Hepatic stellate cell (primary cell): ENCODE measurements around the gene DIP2C.
A peak's percentile ranks its signal among the peaks of the same experiment; 100 is the strongest.
"Not testable (repeated sequence)": the region's sequence is repeated elsewhere in the genome, so short reads cannot be mapped to it uniquely, and the experiment has no call there.

ENCODE experiments used
- DNase-seq: peaks from one replicate; pipeline ENCODE4 v3.0.0; 2011; ENCODE audit warnings: low spot score

The DIP2C gene

DNA sequence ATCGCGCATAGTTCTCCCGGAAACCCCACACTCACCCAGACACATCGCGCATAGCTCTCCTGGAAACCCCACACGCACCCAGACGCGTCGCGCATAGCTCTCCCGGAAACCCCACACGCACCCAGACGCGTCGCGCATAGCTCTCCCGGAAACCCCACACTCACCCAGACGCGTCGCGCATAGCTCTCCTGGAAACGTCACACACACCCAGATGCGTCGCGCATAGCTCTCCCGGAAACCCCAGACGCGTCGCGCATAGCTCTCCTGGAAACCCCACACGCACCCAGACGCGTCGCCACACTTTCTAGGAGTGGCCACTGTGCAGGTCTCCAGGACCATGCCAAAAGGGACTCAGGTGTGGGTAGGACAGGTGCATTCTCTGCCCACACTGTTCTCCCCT is 341.7 kb downstream of the DIP2C start:
- DNase-seq: not testable (repeated sequence)

DNA sequence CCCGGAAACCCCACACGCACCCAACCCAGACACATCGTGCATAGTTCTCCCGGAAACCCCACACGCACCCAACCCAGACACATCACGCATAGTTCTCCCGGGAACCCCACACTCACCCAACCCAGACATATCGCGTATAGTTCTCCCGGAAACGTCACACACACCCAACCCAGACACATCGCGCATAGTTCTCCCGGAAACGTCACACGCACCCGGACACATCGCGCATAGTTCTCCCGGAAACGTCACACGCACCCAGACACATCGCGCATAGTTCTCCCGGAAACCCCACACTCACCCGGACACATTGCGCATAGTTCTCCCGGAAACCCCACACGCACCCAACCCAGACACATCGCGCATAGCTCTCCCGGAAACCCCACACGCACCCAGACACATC is 342.3 kb downstream of the DIP2C start:
- not testable (repeated sequence) for DNase-seq

DNA sequence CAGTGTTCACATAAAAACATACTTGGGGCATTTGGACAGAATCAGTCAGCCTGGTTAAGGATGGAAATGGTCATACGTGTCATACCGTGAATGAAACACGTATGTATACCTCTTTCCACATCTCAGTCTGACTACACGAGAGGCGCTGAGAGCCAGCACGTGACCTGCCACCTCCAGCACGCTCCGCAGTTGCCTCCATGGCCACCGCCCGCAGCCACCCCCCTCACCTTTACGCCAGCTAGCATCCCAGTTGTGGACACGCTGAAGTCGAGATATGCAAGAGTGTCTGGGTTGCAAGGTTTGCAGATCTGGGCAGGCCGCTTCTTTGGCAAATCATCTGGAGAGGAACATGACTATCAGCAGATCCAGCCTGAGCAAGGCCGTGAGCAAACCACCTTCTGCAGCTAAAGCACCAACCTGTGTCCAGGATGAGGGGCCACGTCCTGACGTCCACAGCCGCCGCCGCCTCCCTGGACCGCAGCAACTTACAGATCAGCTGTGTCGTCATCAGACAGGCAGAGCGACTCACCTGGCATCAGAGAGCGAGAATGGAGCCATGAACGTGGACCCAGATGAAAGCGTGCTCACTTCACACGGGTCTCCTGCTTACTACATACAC is 344.8 kb downstream of the DIP2C start:
- no peak for DNase-seq

DNA sequence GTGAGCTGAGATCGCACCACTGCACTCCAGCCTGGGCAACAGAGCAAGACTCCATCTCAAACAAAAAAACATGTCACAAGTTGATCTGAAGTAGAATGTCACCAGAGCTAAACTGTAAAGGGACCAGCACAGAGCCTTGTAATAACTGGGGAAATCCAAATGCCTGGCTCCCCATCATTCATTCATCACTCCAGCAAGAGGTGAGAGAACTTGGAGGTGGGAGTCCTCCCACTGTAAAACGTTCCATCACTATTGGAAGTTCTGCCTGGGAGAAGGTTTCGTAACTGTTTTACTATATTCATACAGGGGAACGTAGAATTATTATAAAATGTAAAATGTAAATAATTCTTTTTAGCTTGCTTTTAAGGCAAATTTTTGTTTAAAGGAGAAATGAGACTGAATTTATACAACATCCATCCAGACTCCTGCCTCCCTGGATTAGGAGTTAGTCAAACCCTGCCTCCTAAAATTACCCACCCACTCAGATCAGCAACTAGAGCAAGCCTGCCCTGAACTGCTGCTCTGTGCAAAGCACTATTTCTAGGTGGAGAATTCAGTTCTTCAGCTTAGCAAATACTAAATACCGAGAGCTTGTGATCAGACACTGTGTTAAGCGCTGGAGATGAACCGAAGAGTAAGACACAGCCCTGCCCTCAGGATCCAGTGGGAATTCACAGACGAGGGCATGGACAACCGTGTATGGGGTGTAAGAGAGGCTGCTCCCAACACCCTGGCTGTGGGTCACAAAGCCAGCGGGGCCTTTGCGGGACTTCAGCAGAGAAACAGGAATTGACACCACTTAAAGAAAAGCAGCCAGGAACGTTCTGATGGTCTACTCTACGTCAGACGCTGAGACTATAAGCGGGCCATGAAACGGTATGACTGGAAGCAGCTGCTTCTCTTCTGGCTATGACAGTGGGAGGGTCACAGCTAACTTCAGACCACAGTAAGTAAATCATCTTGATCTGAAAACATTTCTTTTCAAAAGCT is 345.9 kb downstream of the DIP2C start:
- DNase-seq: no peak

DNA sequence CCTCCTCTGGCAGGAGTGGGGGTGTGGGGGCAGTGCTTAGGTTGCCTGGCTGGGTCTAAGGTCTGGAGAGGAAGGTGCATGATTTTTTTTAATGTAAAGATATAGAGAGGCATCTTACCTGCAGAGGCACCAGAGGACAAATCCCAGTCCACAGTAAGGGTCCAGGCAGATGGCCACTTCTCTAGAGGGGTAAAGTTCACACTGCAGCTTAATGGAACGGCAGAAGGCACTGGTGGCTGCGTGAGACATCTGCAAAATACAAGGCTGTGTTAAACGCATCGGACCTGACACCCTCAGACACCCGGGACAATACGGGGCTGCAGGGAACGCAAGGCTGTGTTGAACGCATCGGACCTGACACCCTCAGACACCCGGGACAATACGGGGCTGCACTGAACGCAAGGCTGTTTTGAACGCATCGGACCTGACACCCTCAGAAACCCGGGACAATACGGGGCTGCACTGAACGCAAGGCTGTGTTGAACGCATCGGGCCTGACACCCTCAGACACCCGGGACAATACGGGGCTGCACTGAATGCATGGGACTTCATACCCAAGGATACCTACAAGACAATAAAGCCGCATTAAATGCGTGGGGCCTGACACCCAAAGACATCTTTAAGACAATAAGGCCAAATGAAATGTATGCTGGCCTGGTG is 348.3 kb downstream of the DIP2C start:
- DNase-seq: no peak

DNA sequence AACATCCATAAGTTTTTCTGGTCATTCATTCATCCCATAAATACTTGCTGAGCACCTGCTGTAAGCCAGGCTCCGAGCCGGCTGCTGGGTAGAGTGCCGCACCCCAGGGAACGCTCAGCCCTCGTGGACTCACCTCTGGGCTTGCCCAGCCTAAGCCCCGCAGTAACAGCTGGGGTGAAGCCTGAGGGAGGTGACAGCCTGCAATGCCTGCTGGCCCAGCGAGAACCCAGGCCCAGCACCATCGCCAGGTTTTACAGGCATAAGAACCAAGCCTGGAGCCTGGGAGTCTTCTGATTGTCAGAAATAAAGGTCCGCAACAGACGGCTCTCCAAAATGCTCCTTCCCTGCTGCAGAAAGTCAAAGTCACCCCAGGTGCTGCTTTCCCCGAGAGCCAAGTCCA is 348.8 kb downstream of the DIP2C start:
- no peak for DNase-seq

DNA sequence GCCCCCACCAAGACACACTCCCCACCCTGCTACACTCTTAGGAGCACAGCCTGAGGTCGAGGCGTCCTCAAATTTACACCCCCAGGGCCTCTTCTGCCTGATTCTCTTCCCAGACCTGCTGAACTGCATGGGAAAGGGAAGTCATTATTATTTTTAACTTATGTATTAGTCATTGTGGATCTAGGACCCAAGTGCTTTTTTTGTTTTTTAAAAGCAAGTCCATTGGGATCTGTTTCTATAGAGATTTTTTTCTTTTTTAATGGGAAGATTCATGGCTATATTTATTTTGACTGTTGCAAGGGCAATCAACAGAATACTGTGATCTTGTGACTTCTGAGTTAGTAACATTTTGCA is 350.5 kb downstream of the DIP2C start:
- DNase-seq: peak; percentile 48

DNA sequence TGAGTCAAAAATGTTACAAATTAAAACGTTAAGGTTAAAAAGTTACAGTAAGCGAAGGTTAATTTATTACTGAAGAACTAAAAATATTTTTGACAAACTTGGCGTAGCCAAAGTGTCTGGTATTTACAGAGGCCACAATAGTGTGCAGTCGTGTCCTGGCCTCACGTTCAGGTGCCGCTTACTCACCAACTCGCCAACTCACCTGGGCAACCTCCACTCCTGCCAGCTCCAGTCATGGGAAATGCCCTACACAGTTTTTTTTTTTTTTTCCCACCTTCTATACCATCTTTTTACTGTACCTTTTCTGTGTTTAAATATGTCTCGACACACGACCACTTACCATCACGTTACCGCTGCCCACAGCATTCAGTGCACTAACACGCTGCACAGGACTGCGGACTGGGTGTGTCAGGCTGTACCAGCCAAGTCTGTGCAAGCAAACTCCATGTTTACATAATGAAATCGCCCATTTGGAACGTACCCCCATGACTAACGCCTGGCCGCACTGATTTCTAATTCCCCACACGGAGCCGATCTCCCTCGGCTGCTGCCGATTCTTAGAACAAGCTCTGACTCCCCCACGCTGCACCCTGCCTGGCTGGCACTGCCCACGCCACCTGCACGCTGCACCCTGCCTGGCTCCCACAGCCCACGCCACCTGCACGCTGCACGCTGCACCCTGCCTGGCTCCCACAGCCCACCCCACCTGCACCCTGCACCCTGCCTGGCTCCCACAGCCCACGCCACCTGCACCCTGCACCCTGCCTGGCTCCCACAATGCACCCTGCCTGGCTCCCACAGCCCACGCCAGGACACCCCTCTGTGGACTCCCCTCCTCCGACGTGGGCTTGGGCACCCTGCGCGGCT is 351.1 kb downstream of the DIP2C start:
- no peak for DNase-seq

DNA sequence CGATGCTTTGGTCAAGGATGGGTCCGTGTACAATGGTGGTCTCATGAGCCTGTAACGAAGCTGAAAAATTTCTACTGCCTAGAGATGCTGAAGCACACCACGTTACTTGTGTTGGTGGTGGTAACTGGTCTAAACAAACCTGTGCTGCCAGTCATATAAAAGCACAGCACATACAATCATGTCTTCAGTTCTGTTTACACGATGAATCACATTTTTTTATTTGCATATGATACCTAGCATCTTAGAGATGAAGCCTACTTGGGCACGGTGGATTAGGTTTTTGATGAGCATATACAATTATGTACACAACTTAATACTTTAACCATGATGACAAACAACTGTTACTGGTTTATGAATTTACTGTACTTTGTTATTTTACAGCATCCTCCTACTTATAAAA is 353.2 kb downstream of the DIP2C start:
- no peak for DNase-seq

DNA sequence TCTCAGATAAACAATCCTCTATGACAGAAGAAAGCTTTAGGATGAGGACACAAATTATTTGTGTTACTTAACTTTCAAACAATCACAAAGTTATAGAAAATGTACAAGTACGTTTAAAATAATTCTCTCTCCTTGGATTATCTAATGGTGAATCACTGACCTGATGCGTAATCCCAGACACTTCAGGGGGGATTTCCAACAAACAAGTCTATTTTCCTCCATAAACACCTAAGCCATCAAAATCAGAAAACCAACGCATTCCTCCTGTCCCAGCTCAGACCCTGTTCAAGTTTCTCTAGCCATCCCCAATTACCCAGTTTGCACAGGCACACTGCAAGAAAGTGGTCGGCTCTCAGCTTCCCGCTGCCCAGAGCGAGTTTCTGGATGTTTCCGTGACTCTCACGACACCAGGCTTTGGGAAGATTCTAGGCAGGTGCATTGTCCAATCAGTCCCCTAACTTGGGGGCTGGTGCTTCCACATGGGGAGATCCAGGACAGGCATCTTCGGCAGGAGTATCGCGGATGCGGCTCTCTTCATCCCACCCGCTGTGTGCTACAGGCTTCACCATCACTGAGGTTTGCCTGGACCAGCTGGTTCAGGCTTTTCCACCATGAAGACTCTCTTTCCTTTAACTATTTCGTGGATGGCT is 354.2 kb downstream of the DIP2C start:
- no peak for DNase-seq

DNA sequence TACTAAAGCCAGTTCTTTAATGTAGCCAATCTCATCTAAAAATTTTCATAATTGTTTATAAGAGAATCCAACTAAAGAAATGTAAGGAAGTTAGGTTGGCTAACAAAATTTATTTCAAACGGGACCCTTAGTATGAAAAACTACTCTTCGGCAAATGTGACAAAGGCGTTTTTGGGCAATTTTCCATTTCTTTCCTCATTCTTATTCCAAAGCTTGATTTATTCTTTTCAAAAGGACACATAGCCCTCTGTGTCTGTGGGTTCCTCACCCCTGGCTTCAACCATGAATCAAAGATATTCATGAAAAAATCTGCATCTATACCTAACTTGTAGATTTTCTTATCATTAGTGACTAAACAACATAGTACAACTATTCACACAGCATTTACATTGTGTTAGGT is 358.3 kb downstream of the DIP2C start:
- DNase-seq: no peak

DNA sequence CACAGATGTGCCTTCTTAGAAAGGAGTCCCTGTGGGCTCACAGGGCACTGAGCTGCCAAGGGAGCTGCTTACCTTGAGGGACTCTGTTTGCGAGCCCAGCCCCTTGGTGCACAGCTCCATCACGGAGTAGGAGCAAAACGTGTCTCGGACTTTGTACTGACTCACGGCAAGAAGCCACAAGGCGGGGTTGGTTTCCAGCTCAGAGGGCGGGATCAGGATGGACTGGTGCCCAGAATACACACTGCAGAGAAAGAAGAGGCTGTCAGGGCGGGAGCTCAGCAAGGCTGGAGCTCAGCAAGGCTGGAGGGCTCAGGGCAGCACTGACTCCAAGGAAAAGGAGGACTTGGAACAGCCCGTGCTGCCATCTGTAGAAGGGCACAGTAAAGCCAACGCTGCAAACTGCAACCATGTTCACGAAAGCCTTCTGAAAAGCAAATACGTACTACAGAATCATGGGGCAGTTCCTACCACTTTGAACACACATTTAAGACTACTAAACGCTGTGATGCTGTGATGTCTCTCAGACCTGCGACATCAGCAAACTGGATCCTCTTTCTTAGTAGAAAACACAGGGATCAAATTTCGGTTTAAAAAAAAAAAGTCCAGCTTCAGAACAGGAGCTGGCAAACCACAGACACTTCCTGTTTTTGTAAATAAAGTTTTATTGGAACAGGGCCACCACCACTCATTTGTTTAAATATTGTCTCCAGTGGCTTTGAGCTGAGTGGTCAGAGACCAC is 359.9 kb downstream of the DIP2C start:
- DNase-seq: peak; percentile 92

DNA sequence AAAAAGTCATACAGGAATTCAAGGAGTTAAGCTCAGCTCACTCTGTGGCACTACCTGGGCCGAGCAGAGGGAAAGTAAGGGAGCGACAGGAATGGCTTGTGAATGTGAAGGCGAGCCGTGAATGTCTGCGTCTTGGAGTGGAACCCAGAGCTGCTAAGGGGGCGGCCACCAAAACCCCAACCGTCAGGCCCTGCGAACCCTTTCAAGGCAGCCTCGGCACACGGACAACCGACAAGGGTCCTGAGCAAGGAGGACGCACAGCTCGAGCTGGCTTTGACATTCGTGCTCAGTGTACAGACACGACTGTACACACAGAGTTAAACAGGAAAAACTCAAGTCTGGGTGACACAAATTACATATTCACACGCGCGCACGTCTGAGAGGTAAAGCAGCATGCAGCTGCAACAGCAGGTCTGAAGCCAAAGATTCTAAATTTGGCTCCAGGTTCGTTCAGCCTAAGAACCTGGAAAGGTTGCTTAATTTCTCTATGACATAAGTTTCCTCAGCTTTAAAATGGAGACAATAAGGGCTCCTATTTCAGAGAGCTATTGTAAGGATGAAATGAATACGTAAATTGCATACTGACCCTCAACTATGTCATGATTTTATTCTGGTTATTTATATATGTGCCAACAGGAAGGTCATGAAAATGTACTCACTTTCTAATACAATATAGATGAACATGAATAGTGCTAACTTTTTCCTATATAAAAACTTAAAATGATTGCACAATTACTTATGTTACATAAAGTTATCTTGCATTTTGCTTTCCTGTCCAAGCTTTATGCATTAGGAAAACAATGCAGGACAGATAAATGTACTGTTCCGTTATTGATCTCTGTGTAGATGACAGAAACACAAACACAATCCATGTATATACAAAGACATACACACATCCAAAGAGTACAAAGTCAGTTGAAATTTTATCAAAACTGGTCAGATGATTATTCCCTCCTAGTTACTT is 361.3 kb downstream of the DIP2C start:
- no peak for DNase-seq

DNA sequence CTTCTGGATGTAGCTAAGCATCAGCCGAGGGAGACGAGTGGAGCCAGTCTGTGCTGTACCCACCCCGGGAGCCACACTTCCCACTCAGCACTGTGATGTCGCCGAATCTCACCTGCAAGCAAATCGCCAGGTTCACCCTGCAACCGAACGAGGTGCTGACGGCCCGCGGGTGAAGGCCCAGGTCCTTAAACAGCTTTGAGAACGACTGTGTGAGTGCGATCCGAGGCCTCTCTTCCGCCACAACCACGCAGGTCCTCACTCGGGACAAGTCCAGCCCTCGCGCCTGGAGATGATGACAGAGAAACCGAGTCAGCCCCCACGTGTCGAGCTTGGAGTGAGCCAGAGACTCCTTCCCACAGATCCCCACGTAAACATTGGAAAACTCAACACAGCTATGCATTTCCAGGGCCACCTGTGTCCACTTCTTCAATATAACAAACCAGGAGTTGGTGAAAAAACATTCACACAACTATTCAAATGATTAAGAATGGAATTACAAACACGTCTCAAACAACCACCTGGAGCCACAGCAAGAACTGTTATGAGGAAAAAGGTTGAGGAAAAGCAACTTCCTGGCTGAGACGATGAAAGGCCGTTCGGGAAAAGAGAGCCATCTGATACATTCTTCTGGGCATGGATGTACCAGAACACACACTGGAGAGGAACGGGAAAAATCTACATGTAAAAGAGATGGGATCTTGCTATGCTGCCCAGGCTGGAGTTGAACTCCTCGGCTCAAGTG is 362.4 kb downstream of the DIP2C start:
- no peak for DNase-seq

DNA sequence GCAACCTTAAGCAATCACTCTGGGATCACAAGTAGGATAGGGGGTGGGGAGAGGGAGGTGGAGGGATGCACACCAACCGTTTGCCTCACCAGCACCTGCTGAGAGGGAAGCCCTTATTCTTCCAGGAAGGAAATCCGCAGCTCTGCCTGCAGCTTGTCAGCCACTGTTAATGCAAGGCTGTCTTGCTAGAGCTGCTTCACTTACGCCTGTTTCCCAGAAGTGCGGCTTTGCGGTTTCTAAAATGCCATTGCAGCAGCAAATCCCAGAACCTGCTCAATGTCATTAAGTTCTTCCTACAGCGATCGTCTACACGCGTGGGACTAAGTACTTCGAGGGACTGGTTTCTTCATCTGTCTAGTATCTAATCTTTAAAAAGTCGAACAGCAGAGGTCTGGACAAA is 363.1 kb downstream of the DIP2C start:
- DNase-seq: no peak

DNA sequence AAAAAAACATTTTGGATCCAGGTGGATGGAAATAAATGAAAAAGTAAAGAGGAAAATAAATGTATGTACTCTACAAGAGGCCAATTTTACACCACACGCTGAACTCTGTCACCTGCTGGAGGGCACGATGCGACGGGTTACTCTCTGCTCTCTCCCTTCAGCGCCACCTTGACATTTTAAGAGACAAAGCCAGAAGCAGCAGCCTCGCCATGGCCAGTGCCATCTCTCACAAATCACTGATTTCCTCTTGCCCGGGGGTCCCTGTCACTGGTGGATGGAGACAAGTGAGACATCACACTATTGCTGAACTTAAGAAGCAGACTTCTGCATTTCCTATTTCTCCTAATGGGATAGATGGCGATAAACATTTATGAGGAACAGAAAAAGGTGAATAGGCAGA is 364.2 kb downstream of the DIP2C start:
- no peak for DNase-seq

DNA sequence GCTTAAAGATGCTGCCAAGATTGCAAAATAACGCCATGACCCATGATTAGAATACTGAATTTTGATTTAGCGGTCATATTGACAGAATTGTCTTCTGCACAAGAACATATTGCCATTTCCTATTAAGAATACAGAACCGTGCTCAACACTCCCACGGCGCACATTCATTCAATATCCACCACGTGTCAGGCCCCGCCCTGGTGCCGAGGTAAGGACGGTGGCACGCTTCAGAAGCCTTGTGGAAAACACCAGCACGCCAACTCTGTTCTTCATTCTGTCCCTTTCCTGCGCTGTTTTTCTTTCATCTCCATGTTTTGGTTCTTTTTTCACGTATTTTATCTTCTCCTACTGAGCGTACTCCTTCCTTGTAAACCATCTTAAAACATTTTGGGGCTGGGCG is 364.9 kb downstream of the DIP2C start:
- no peak for DNase-seq

DNA sequence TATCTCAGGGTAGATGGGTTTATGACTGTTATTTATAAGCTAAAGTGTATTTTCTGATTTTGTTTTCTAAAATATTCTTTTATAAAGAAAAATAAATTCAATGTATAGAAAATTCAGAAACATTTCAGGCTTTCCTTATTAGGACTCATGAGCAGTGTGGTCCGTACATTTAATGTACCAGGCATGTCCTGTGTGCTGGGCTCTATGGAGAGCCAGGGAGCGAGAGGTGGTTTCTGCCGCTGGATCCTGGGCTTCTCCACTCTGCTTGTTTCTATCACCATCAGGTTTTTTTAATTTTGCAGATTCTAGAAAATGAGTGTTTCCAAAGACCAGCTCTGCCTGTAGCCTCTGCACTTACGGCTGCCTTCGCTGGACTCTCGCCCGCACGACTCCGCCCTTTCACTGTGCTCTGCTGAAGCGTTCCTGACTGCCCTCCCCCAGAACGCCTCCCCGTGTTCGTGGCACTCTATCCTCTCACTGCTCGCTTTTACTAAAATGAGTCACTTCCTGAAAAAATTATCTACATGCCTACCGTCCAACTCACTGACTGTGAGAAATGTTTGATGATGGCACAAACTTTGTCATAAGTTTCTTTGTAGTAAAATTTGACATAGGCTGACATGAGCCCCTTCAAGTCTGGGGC is 365.7 kb downstream of the DIP2C start:
- peak; percentile 95 for DNase-seq
